ENCODE results near the gene ERBB4.
"Not testable (repeated sequence)": the region's sequence is repeated elsewhere in the genome, so short reads cannot be mapped to it uniquely, and the experiment has no call there.

Gene ERBB4

DNA sequence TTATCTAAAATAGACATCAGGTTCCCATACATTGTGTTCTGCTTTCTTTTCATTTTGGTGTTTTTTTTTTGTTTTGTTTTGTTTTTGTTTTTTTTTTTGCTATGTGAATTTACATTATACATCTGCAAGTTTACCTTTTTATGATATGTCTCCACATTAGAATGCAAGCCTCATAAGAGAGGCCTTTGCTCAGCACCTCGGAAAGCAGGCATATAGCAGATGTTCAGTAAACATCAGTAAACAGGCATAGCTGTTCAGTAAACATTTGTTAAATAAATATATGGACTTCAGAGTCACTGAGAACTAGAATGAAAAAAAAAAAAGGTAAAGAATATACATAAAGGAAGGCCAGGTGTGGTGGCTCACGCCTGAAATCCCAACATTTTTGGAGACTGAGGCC is 405.3 kb downstream of the ERBB4 start:
- DNase-seq = no peak

DNA sequence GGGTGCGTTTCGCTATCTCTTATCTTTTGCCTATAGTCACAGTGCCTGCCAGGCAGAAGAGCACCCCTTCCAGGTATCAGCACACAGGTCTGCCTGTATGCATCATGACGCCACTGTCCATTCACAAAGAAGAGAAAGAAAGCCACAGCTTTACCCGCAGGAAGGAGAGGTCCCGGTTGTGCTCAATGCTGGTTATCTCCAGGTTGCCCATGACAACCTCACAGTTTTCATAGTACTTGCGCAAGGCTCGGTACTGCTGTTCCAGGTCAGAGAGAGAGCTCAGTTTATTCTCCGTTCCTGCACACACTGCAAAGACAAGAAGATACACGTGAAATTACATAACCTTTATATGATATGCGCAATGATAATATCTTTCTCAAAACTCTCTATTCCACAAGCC is 414.0 kb downstream of the ERBB4 start:
- DNase-seq = no peak

- no peak for DNase-seq
Observed at GRCh38 chr2:212119591-212119990, 419.0 kb downstream of the ERBB4 start.

DNA sequence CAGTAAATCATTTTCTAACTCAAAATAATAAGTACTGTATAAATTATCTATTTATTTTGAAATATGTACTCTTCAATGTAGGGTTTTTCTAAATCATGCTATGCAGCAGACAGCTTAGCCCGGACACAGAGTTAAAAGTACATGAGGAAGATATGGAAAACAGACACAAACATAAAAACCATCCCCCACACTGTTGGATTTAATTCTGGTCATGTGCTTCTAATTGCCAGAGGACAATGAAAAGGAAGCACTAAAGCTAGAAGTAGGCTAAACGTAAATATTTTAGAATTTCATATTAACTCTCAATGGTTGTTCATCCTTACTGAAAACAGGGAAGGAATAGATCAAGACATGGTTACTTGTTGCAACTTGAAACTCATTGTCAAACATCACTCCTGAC is 420.7 kb downstream of the ERBB4 start:
- DNase-seq = no peak

DNA sequence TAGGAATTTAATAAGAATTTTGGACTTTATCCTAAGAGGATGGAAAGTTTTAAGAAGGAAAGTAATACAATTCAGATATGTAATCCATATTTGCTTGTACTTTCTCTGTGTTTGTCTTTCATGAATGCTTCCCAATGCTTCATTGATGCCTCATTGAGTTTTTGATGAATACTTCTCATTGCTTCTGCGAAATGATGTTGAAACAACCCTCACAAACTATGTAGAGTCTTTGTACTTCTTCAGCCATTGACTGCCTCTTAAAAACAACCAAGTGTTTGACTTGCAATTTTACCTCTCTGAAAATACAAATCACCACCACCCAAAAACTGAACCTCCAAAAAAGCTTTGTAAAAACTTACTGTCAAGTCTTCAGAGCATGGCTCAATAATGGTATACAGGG is 424.1 kb downstream of the ERBB4 start:
- no peak for DNase-seq

GRCh38 chr2:212112401-212112800 is 426.2 kb downstream of the ERBB4 start:
- DNase-seq = no peak

- DNase-seq = no peak
Observed at GRCh38 chr2:212109792-212110680, 428.6 kb downstream of the ERBB4 start.

GRCh38 chr2:212109217-212109616 is 429.4 kb downstream of the ERBB4 start:
- no peak for DNase-seq

GRCh38 chr2:212107989-212108388 is 430.6 kb downstream of the ERBB4 start:
- DNase-seq = no peak

GRCh38 chr2:212107014-212107413 is 431.6 kb downstream of the ERBB4 start:
- DNase-seq = no peak

DNA sequence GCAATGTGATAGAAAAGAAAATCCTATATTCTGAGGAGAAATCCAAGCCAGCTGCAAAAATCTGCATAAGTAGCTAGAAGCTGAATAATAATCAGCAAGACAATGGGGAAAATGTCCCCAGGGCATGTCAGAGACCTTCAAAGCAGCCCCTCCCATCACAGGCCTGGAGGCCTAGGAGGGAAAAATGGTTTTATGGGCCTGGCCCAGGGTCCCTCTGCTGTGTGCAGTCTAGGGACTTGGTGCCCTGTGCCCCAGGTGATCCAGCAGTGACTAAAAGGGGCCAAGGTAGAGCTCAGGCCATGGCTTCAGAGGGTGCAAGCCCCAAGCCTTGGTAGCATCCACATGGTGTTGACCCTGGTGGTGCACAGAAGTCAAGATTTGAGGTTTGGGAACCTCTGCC is 432.1 kb downstream of the ERBB4 start:
- DNase-seq = not testable (repeated sequence)

GRCh38 chr2:212099658-212100057 is 438.9 kb downstream of the ERBB4 start:
- DNase-seq = no peak

GRCh38 chr2:212098966-212099365 is 439.6 kb downstream of the ERBB4 start:
- no peak for DNase-seq

- no peak for DNase-seq
Observed at GRCh38 chr2:212097001-212097400, 441.6 kb downstream of the ERBB4 start.

DNA sequence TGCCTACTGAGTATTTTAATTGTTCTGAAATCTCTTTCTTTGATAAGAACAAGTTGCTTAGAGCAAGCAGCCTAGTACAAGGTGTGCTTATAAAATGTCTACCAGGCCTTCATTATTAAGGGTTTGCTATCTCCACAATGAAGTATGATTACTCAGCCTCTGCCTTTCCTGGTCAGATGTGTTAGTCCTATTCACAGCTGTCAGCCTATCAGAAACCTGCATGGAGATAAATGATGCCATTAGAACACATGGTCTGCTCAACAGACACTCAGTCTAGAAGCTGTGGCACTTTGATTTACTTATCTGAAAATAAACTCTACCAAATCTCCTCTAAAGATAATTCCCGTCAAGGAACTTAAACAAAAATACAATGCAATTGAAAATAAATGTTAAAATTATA is 448.7 kb downstream of the ERBB4 start:
- no peak for DNase-seq

GRCh38 chr2:212088353-212088752 is 450.2 kb downstream of the ERBB4 start:
- no peak for DNase-seq

GRCh38 chr2:212083492-212083891 is 455.1 kb downstream of the ERBB4 start:
- DNase-seq = no peak

DNA sequence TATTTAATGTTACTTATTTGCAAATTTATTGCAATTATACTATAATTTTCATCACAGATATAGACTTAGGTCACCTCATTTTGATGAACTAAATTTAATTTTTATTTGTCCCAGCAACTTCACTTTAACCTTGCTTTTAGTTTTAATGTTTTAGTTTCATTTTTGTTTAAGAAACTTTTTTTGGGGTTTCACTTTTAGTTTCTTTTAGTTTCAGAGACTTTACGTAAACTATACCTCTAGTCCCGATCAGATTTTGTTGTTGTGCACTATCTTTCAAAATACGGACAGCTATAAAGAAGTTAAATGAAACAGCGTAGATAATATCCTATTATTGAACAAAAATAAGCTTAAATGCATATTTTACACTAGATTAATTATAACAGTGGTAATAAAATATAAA is 460.5 kb downstream of the ERBB4 start:
- peak in 1 of 5 experiments; percentile 6 for DNase-seq

GRCh38 chr2:212076456-212076855 is 462.1 kb downstream of the ERBB4 start:
- no peak for DNase-seq

DNA sequence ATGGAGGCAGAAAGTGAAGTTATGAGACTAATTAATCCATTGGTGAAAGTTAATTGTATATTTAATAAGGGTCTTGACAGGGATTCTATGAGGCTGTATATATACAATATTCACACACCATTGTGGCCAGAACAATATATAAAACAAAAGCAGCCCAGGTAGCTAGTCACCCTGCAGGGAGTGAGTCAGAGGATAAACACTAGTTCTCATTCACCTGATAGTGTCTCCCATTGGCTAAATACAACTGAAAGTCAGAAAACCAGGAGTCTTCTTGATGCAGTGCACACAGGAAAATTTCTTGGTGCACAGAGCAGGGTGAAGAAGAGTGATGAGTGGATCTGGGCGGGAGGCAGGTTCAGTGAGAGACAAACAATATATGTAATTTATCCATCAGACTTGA is 465.2 kb downstream of the ERBB4 start:
- no peak for DNase-seq

DNA sequence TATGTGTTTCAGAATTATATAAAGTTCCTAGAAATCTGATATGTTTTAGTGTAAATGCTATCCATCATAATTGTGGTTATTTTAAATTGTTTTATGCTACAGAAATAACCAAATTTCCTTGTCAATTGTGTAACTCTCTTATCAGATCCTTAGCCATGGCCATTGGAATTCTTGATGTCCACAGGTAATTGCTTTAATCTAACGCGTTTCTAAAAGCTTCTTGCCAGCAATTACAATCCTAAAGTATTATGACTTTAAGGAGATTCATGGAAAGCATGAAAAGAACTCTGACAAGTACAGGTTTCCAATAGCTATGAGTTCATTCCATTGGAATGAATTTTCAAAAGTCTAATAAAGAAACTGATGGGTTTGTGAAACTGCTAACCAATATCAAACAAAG is 472.1 kb downstream of the ERBB4 start:
- no peak for DNase-seq

DNA sequence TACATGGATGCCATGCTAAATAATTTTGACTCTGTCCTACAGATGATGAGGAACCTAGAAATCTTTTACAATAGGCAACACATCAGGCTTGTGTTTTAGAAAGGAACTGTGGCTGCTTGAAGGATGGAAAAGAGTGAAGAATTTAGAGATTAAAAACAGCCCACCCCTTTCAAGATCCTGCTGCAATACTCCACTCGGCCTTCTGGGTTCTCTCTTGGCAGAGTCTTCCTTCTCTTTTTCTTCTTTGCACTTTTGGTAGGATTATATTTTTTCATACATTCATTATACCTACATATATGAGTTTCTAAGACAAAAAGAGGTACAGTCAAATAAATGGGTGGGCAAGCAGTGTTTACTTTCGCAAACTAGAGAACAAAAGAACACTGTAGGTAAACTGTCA is 474.3 kb downstream of the ERBB4 start:
- no peak for DNase-seq

GRCh38 chr2:212052412-212053159 is 486.0 kb downstream of the ERBB4 start:
- peak in 2 of 5 experiments; percentile 4 to 33 for DNase-seq

GRCh38 chr2:212050871-212051270 is 487.7 kb downstream of the ERBB4 start:
- no peak for DNase-seq

Measured in T-helper 2 cell (primary cell).